H1 (cell line): ENCODE results near the gene PPP1CB. TPM values are rescaled to one million over a fixed set of nuclear protein-coding genes. Genes with fewer than 3 reads are reported as not detected.

ENCODE experiments used
- CTCF ChIA-PET: fragments of 300-600 bp; sonication (Branson Sonifier 250); formaldehyde crosslinking; loops from one replicate; lab custom pipeline; 2021; ENCODE audit not compliant: partially characterized antibody; lab: Charles Lee
- POLR2A ChIA-PET: fragments of 300-600 bp; sonication (Branson Sonifier 250); formaldehyde crosslinking; loops from one replicate; lab custom pipeline; 2021; ENCODE audit warnings: inconsistent platforms; ENCODE audit not compliant: partially characterized antibody; lab: Charles Lee
- DNase-seq, 2 experiments: peaks; one replicate each; pipeline versions ENCODE4 v3.0.0 to v3.0.0-alpha.2; 2010 to 2022; ENCODE audit warnings: low spot score in 2 of 2, low read depth in 1 of 2, mixed read lengths in 1 of 2
- FAIRE-seq: peaks from 2 replicates; lab custom pipeline; 2011; peaks lifted over from hg19 to GRCh38; lab: Jason Lieb, UNC
- H2AFZ ChIP-seq: 2 replicates; pipeline ENCODE4 v1.8.1; 2012; ENCODE audit warnings: low read length, inconsistent platforms
- H2AK5ac ChIP-seq: 2 replicates; pipeline ENCODE4 v1.6.1; 2013; ENCODE audit warnings: low read depth, low read length
- H2BK120ac ChIP-seq: replicated peaks from 2 replicates; pipeline ENCODE3; 2013; ENCODE audit warnings: low read depth, low read length, inconsistent platforms
- H2BK12ac ChIP-seq: 2 replicates; pipeline ENCODE4 v1.6.1; 2013; ENCODE audit warnings: low read depth, low read length
- H2BK15ac ChIP-seq: 2 replicates; pipeline ENCODE4 v1.6.1; 2013; ENCODE audit warnings: low read length
- H2BK20ac ChIP-seq: 2 replicates; pipeline ENCODE4 v1.6.1; 2013; ENCODE audit warnings: low read length
- H2BK5ac ChIP-seq: 2 replicates; pipeline ENCODE4 v1.6.1; 2013; ENCODE audit warnings: low read depth, low read length
- H3K14ac ChIP-seq: 2 replicates; pipeline ENCODE4 v1.6.1; 2013; ENCODE audit warnings: inconsistent platforms; ENCODE audit not compliant: insufficient read length
- H3K18ac ChIP-seq: 2 replicates; pipeline ENCODE4 v1.6.1; 2013; ENCODE audit warnings: low read length; ENCODE audit errors: extremely low read depth
- H3K23ac ChIP-seq: 2 replicates; pipeline ENCODE4 v1.6.1; 2013; ENCODE audit warnings: inconsistent platforms; ENCODE audit not compliant: insufficient read length
- H3K23me2 ChIP-seq: 2 replicates; pipeline ENCODE4 v1.6.1; 2013; ENCODE audit warnings: low read depth, low read length
- H3K27ac ChIP-seq: 2 replicates; pipeline ENCODE4 v1.6.1; 2011; ENCODE audit warnings: low read depth, low read length, inconsistent platforms
- H3K27me3 ChIP-seq, 4 experiments: replicated peaks in 1 of 4; 1 replicate in 1 of 4; 2 replicates in 3 of 4; pipeline versions ENCODE4 v1.6.1 to v1.8.1; 2011 to 2013; ENCODE audit warnings: low read length in 3 of 4, mild to moderate bottlenecking in 3 of 4, inconsistent platforms in 2 of 4, mixed read lengths in 2 of 4, moderate library complexity in 1 of 4; ENCODE audit not compliant: control insufficient read depth in 3 of 4, insufficient read depth in 3 of 4; ENCODE audit errors: extremely low read depth in 1 of 4
- H3K36me3 ChIP-seq, 4 experiments: 2 replicates each; pipeline versions ENCODE4 v1.6.1 to v1.8.1; 2011 to 2013; ENCODE audit warnings: mild to moderate bottlenecking in 4 of 4, low read length in 3 of 4, moderate library complexity in 2 of 4, control low read depth in 1 of 4, inconsistent platforms in 1 of 4; ENCODE audit not compliant: insufficient read depth in 4 of 4, control insufficient read depth in 2 of 4
- H3K4ac ChIP-seq: replicated peaks from 2 replicates; pipeline ENCODE3; 2013; ENCODE audit warnings: low read length, low read depth, mixed read lengths, inconsistent platforms; ENCODE audit not compliant: insufficient read length
- H3K4me1 ChIP-seq, 4 experiments: replicated peaks in 1 of 4; 1 replicate in 1 of 4; 2 replicates in 3 of 4; pipeline versions ENCODE4 v1.6.1 to v1.8.1; 2011 to 2013; ENCODE audit warnings: low read length in 3 of 4, inconsistent platforms in 2 of 4, mixed read lengths in 1 of 4; ENCODE audit not compliant: insufficient read depth in 4 of 4, control insufficient read depth in 3 of 4
- H3K4me2 ChIP-seq, 2 experiments: 2 replicates each; pipeline versions ENCODE4 v1.6.1 to v1.8.1; 2011 to 2013; ENCODE audit warnings: low read depth in 2 of 2, low read length in 2 of 2, control low read depth in 1 of 2, inconsistent platforms in 1 of 2, mild to moderate bottlenecking in 1 of 2; ENCODE audit not compliant: insufficient read depth in 1 of 2
- H3K4me3 ChIP-seq, 4 experiments: fragments of 200-600, 300-600 bp in 1 of 4; sonication (generic), shearing (Covaris generic), sonication (Bioruptor Twin) in 1 of 4; 2 replicates each; pipeline versions ENCODE4 v1.5.1 to v1.8.1; 2011 to 2016; ENCODE audit warnings: low read length in 4 of 4, low read depth in 3 of 4, control low read depth in 2 of 4, inconsistent platforms in 2 of 4, mild to moderate bottlenecking in 2 of 4, mixed read lengths in 1 of 4, moderate library complexity in 1 of 4; ENCODE audit not compliant: insufficient read depth in 2 of 4; ENCODE audit errors: extremely low read depth in 1 of 4
- H3K56ac ChIP-seq: replicated peaks from 2 replicates; pipeline ENCODE3; 2013; ENCODE audit warnings: low read depth, mild to moderate bottlenecking, mixed read lengths, low read length, inconsistent platforms; ENCODE audit not compliant: insufficient read length
- H3K79me1 ChIP-seq: 2 replicates; pipeline ENCODE4 v1.6.1; 2013; ENCODE audit warnings: low read depth, low read length, control low read depth
- H3K79me2 ChIP-seq, 2 experiments: 2 replicates each; pipeline versions ENCODE4 v1.6.1 to v1.8.1; 2012 to 2013; ENCODE audit warnings: low read length in 2 of 2, mild to moderate bottlenecking in 2 of 2, inconsistent platforms in 1 of 2; ENCODE audit not compliant: insufficient read depth in 2 of 2, control insufficient read depth in 1 of 2
- H3K9ac ChIP-seq, 4 experiments: replicated peaks in 1 of 4; 1 replicate in 1 of 4; 2 replicates in 3 of 4; pipeline versions ENCODE4 v1.6.1 to v1.8.1; 2011 to 2013; ENCODE audit warnings: low read depth in 3 of 4, low read length in 3 of 4, control low read depth in 2 of 4, mild to moderate bottlenecking in 2 of 4, moderate library complexity in 2 of 4, inconsistent platforms in 1 of 4; ENCODE audit errors: extremely low read depth in 1 of 4
- H3K9me3 ChIP-seq, 2 experiments: 2 replicates each; pipeline versions ENCODE4 v1.6.1 to v1.8.1; 2012 to 2013; ENCODE audit warnings: mild to moderate bottlenecking in 2 of 2, moderate library complexity in 2 of 2, control low read depth in 1 of 2, inconsistent platforms in 1 of 2, low read depth in 1 of 2, low read length in 1 of 2, mixed read lengths in 1 of 2; ENCODE audit not compliant: insufficient read depth in 2 of 2
- H4K20me1 ChIP-seq, 2 experiments: replicated peaks in 1 of 2; 2 replicates each; pipeline versions ENCODE3 to v1.8.1; 2011 to 2013; ENCODE audit warnings: inconsistent platforms in 2 of 2, low read length in 2 of 2, mild to moderate bottlenecking in 1 of 2; ENCODE audit not compliant: insufficient read depth in 2 of 2, control insufficient read depth in 1 of 2
- H4K5ac ChIP-seq: 2 replicates; pipeline ENCODE4 v1.6.1; 2013; ENCODE audit warnings: low read length, low read depth, mixed read lengths, inconsistent platforms; ENCODE audit not compliant: insufficient read length
- H4K8ac ChIP-seq: 2 replicates; pipeline ENCODE4 v1.8.0; 2013; ENCODE audit warnings: mild to moderate bottlenecking, moderate library complexity, low read length, inconsistent platforms; ENCODE audit not compliant: insufficient read depth; ENCODE audit errors: extremely low read depth
- H4K91ac ChIP-seq: replicated peaks from 2 replicates; pipeline ENCODE3; 2013; ENCODE audit warnings: low read length, mixed read lengths, inconsistent platforms; ENCODE audit not compliant: insufficient read length
- CBX5 ChIP-seq: fragments of 300-800, 300-1000 bp; sonication (generic); IDR thresholded peaks from 2 replicates; pipeline ENCODE4 v1.7.1; 2016; ENCODE audit warnings: antibody characterized with exemption, low read length, low read depth
- CEBPB ChIP-seq: IDR thresholded peaks from 2 replicates; pipeline ENCODE4 v1.6.1; 2012; ENCODE audit warnings: low read depth, low read length
- CHD1 ChIP-seq: IDR thresholded peaks from 2 replicates; pipeline ENCODE4 v1.6.1; 2012; ENCODE audit warnings: low read depth, low read length, improper control_type of control experiment
- EP300 ChIP-seq, 2 experiments: IDR thresholded peaks; 1 replicate in 1 of 2; 2 replicates in 1 of 2; pipeline ENCODE4 v1.6.1; 2011 to 2012; ENCODE audit warnings: low read depth in 2 of 2, low read length in 2 of 2, mild to moderate bottlenecking in 2 of 2, borderline replicate concordance in 1 of 2, inconsistent platforms in 1 of 2, moderate library complexity in 1 of 2
- JUND ChIP-seq: IDR thresholded peaks from 2 replicates; pipeline ENCODE4 v1.6.1; 2011; ENCODE audit warnings: mild to moderate bottlenecking, improper control_type of control experiment, low read length
- RXRA ChIP-seq: IDR thresholded peaks from 2 replicates; pipeline ENCODE4 v1.6.1; 2011; ENCODE audit warnings: low read depth, mild to moderate bottlenecking, low read length, moderate library complexity; ENCODE audit not compliant: insufficient read depth
- SAP30 ChIP-seq: fragments of 300-600 bp; sonication (generic); IDR thresholded peaks from 2 replicates; pipeline ENCODE4 v1.7.1; 2012; ENCODE audit warnings: low read length, moderate library complexity, mild to moderate bottlenecking, inconsistent platforms; ENCODE audit not compliant: insufficient read depth, insufficient replicate concordance
- SIX5 ChIP-seq: IDR thresholded peaks from 2 replicates; pipeline ENCODE4 v1.6.1; 2011; ENCODE audit warnings: mild to moderate bottlenecking, low read depth, low read length
- SRF ChIP-seq: IDR thresholded peaks from 2 replicates; pipeline ENCODE4 v1.6.1; 2011; ENCODE audit warnings: mild to moderate bottlenecking, low read depth, low read length, moderate library complexity
- ZNF274 ChIP-seq: IDR thresholded peaks from 2 replicates; pipeline ENCODE4 v1.7.0; 2012; ENCODE audit warnings: low read length, borderline replicate concordance; ENCODE audit errors: extremely low read depth
- WGBS, 2 experiments: shearing (Covaris generic) in 1 of 2; methylation state at CpG; one replicate each; pipeline versions ENCODE4 v1.1.6 to v1.1.7; 2013 to 2015; ENCODE audit warnings: low lambda C conversion rate in 2 of 2, mixed read lengths in 2 of 2, inconsistent platforms in 1 of 2, low coverage in 1 of 2, missing lambda C conversion rate in 1 of 2; ENCODE audit not compliant: insufficient replicate concordance in 2 of 2, insufficient coverage in 1 of 2, insufficient read length in 1 of 2; ENCODE audit errors: extremely low coverage in 1 of 2, missing lambda C conversion rate in 1 of 2; 5-methylcytosine and 5-hydroxymethylcytosine counted together
- polyA plus RNA-seq, 7 experiments: library from polyadenylated mRNA; depleted of rRNA in 3 of 7; stranded (reverse) in 5 of 7; unstranded in 2 of 7; fragments of >200 nt in 5 of 7; fragments of 200-250 nt in 2 of 7; gene quantifications; 1 replicate in 5 of 7; 2 replicates in 1 of 7; 4 replicates in 1 of 7; pipeline versions ENCODE4 v1.2.1 to v1.2.3, GENCODE V29; 2011 to 2013; ENCODE audit warnings: missing spikeins in 2 of 7, mixed read lengths in 2 of 7
- total RNA-seq: library from RNA; stranded (reverse); fragmentation: NEBNext Ultra II Directional; extraction: Animal tissue kit (Norgen Biotek cat#: 25700); gene quantifications from 2 replicates; pipeline ENCODE4 v1.2.1, GENCODE V29; 2021
- TF ChIP-seq, protein P1 (sequence below), 3 experiments: IDR thresholded peaks; 1 replicate in 2 of 3; 2 replicates in 1 of 3; pipeline versions ENCODE4 v1.5.1 to v1.6.1; 2011; ENCODE audit warnings: low read length in 3 of 3, mild to moderate bottlenecking in 3 of 3, inconsistent platforms in 2 of 3, low read depth in 1 of 3, moderate library complexity in 1 of 3; ENCODE audit not compliant: insufficient read depth in 1 of 3; ENCODE audit errors: control extremely low read depth in 1 of 3

Gene PPP1CB
- total and polyA plus RNA-seq, 2 of the 8 experiments (the other 6 are each of a cell fraction or from before 2014, with no cell fraction given): 30.7 to 158 TPM

DNA sequence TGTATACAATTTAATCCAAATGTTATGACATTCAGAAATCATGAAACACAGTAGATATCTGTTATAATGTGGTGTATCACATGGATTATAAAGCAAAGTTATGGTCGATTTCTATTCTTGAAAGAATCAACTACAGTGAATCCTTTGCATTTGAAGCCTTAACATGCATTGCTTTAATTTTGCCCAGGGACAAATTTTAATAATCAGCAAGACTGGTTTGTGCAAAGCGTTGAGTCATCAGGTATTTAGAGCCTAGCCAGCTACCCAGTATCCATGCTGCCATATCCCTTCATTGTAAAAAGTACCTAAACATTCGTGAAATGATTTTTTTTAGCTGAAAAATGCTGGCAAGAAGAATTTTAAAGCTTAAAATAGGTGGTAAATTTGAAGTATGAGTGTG lies 50.1 kb downstream of the PPP1CB start:
- H4K5ac ChIP-seq: no peak overlapping the region
- H2AK5ac ChIP-seq: no peak overlapping the region
- CTCF ChIA-PET: interaction anchor here (1.4 kb wide), 1 partner anchor 207 kb away, joined by 3 read pairs; no protein-coding TSS in a partner anchor
- H3K14ac ChIP-seq: no peak overlapping the region
- no peak overlapping the region for H2BK120ac ChIP-seq
- no peak overlapping the region for H2BK5ac ChIP-seq
- peaks cover 0 to 1% of the 10 kb centered on the region in 2 experiments for H4K20me1 ChIP-seq
- H3K18ac ChIP-seq: no peak overlapping the region
- H3K23me2 ChIP-seq: no peaks in the 10 kb centered on the region
- FAIRE-seq (no peak), DNase-seq (no peak)
- no peak overlapping the region for H3K4me2 ChIP-seq
- no peak overlapping the region for H3K56ac ChIP-seq
- H4K8ac ChIP-seq: no peak overlapping the region
- H2AFZ ChIP-seq: no peak overlapping the region
- no peaks in the 10 kb centered on the region for H3K9me3 ChIP-seq
- H3K79me2 ChIP-seq: peaks cover 0 to 7% of the 10 kb centered on the region in 2 experiments; a peak in 1 of 4 replicates
- no peak overlapping the region for H4K91ac ChIP-seq
- no peaks in the 10 kb centered on the region for H3K4me1 ChIP-seq
- H3K27ac ChIP-seq: no peak overlapping the region
- H3K36me3 ChIP-seq: peaks cover 0 to 35% (median 13%) of the 10 kb centered on the region in 4 experiments; a peak in 4 of 8 replicates
- POLR2A ChIA-PET: interaction anchor here (1.5 kb wide), 1 partner anchor 10 kb away, joined by 3 read pairs; no protein-coding TSS in a partner anchor
- H3K23ac ChIP-seq: no peak overlapping the region
- no peak overlapping the region for H3K4me3 ChIP-seq
- H3K79me1 ChIP-seq: no peaks in the 10 kb centered on the region
- no peaks in the 10 kb centered on the region for H3K27me3 ChIP-seq
- no peak overlapping the region for H2BK15ac ChIP-seq
- no peak overlapping the region for H2BK12ac ChIP-seq
- H2BK20ac ChIP-seq: no peak overlapping the region
- 86% methylated on average over 3 of the region's 3 CpGs; no CpG with 5 or more reads in 1 of the 2 experiments for WGBS, 2 experiments
- H3K9ac ChIP-seq: no peak overlapping the region
- H3K4ac ChIP-seq: no peak overlapping the region
- TF ChIP-seq JUND: no peak
- TF ChIP-seq CHD1: no peak
- TF ChIP-seq ZNF274: no peak
- TF ChIP-seq SRF: no peak
- TF ChIP-seq CEBPB: no peak
- no peak for TF ChIP-seq CBX5
- TF ChIP-seq EP300 (IDR thresholded peaks at IDR 0.05; ENCODE audit: borderline replicate concordance in 1 of 2, low read depth in 2 of 2, low read length in 2 of 2): no peak
- TF ChIP-seq RXRA: no peak
- TF ChIP-seq SIX5: no peak
- no peak for TF ChIP-seq SAP30
- TF ChIP-seq, protein P1, sequence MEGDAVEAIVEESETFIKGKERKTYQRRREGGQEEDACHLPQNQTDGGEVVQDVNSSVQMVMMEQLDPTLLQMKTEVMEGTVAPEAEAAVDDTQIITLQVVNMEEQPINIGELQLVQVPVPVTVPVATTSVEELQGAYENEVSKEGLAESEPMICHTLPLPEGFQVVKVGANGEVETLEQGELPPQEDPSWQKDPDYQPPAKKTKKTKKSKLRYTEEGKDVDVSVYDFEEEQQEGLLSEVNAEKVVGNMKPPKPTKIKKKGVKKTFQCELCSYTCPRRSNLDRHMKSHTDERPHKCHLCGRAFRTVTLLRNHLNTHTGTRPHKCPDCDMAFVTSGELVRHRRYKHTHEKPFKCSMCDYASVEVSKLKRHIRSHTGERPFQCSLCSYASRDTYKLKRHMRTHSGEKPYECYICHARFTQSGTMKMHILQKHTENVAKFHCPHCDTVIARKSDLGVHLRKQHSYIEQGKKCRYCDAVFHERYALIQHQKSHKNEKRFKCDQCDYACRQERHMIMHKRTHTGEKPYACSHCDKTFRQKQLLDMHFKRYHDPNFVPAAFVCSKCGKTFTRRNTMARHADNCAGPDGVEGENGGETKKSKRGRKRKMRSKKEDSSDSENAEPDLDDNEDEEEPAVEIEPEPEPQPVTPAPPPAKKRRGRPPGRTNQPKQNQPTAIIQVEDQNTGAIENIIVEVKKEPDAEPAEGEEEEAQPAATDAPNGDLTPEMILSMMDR (IDR thresholded peaks at IDR 0.05; ENCODE audit: control extremely low read depth in 1 of 3, insufficient read depth in 1 of 3, low read depth in 1 of 3, low read length in 3 of 3): no peak
